ENCODE measurements around the gene STXBP6.

Gene STXBP6

GRCh38 chr14:24915403-24915921 is 134.5 kb downstream of the STXBP6 start:
- DNase-seq (no peak), ATAC-seq (replicated peaks) (no peak)
- peaks cover 42 to 49% of the 10 kb centered on the region in 2 donors for H3K27me3 Mint-ChIP-seq
- no peak overlapping the region for H3K4me3 Mint-ChIP-seq
- H3K27ac Mint-ChIP-seq, result no peak overlapping the region
- H3K4me1 Mint-ChIP-seq (ENCODE audit: low read depth in 2 of 2), result peaks cover 0 to 4% of the 10 kb centered on the region in 2 donors
- no peaks in the 10 kb centered on the region for H3K36me3 Mint-ChIP-seq (ENCODE audit: insufficient read depth)
- no peaks in the 10 kb centered on the region for H3K9me3 Mint-ChIP-seq

- H3K36me3 Mint-ChIP-seq (ENCODE audit: insufficient read depth), result no peaks in the 10 kb centered on the region
- peaks cover 0 to 4% of the 10 kb centered on the region in 2 donors for H3K4me1 Mint-ChIP-seq (ENCODE audit: low read depth in 2 of 2)
- peaks cover 45 to 51% of the 10 kb centered on the region in 2 donors for H3K27me3 Mint-ChIP-seq
- H3K9me3 Mint-ChIP-seq, result no peaks in the 10 kb centered on the region
- no peak for ATAC-seq (replicated peaks)
- no peak overlapping the region for H3K4me3 Mint-ChIP-seq
- H3K27ac Mint-ChIP-seq, result no peak overlapping the region
- DNase-seq, result no peak
These were observed 136.2 kb downstream of the STXBP6 start for GRCh38 chr14:24913746-24914145.

GRCh38 chr14:24913021-24913420 is 136.9 kb downstream of the STXBP6 start:
- no peak for ATAC-seq (replicated peaks)
- Mint-ChIP-seq H3K4me1 (ENCODE audit: low read depth in 2 of 2) (peaks cover 0 to 4% of the 10 kb centered on the region in 2 donors), H3K9me3 (no peaks in the 10 kb centered on the region), H3K27ac (no peak overlapping the region), H3K36me3 (ENCODE audit: insufficient read depth) (no peaks in the 10 kb centered on the region), H3K27me3 (peaks cover 48 to 55% of the 10 kb centered on the region in 2 donors), H3K4me3 (no peak overlapping the region)
- no peak for DNase-seq

- Mint-ChIP-seq H3K27me3 (peaks cover 38 to 48% of the 10 kb centered on the region in 2 donors), H3K9me3 (no peaks in the 10 kb centered on the region), H3K27ac (no peak overlapping the region), H3K4me3 (no peak overlapping the region), H3K36me3 (ENCODE audit: insufficient read depth) (no peaks in the 10 kb centered on the region), H3K4me1 (ENCODE audit: low read depth in 2 of 2) (peaks cover 0 to 4% of the 10 kb centered on the region in 2 donors)
- ATAC-seq (replicated peaks) (no peak), DNase-seq (no peak)
These were observed 138.4 kb downstream of the STXBP6 start for GRCh38 chr14:24911324-24912109.

GRCh38 chr14:24910408-24910986 is 139.4 kb downstream of the STXBP6 start:
- ATAC-seq (replicated peaks), result no peak

GRCh38 chr14:24909523-24910302 is 140.2 kb downstream of the STXBP6 start:
- H3K4me1 Mint-ChIP-seq (ENCODE audit: low read depth in 2 of 2), result peaks cover 0 to 4% of the 10 kb centered on the region in 2 donors
- ATAC-seq (replicated peaks), result no peak
- no peaks in the 10 kb centered on the region for H3K9me3 Mint-ChIP-seq
- no peak overlapping the region for H3K27ac Mint-ChIP-seq
- H3K36me3 Mint-ChIP-seq (ENCODE audit: insufficient read depth), result no peaks in the 10 kb centered on the region
- peaks cover 41 to 46% of the 10 kb centered on the region in 2 donors for H3K27me3 Mint-ChIP-seq
- no peak for DNase-seq
- no peak overlapping the region for H3K4me3 Mint-ChIP-seq

More at GRCh38 chr14:24910408-24910986, 139.4 kb downstream of the STXBP6 start:
- DNase-seq, result no peak
- no peak overlapping the region for H3K4me3 Mint-ChIP-seq
- no peak overlapping the region for H3K27ac Mint-ChIP-seq
- no peaks in the 10 kb centered on the region for H3K36me3 Mint-ChIP-seq (ENCODE audit: insufficient read depth)
- H3K9me3 Mint-ChIP-seq, result no peaks in the 10 kb centered on the region
- H3K4me1 Mint-ChIP-seq (ENCODE audit: low read depth in 2 of 2), result peaks cover 0 to 4% of the 10 kb centered on the region in 2 donors
- H3K27me3 Mint-ChIP-seq, result peaks cover 38 to 44% of the 10 kb centered on the region in 2 donors

GRCh38 chr14:24908592-24909236 is 141.2 kb downstream of the STXBP6 start:
- Mint-ChIP-seq H3K27ac (no peak overlapping the region), H3K4me1 (ENCODE audit: low read depth in 2 of 2) (peaks cover 0 to 4% of the 10 kb centered on the region in 2 donors), H3K27me3 (peaks cover 37 to 40% of the 10 kb centered on the region in 2 donors), H3K4me3 (no peak overlapping the region), H3K36me3 (ENCODE audit: insufficient read depth) (no peaks in the 10 kb centered on the region), H3K9me3 (no peaks in the 10 kb centered on the region)
- ATAC-seq (replicated peaks), result no peak
- DNase-seq, result no peak

- Mint-ChIP-seq H3K4me3 (no peak overlapping the region), H3K4me1 (ENCODE audit: low read depth in 2 of 2) (no peaks in the 10 kb centered on the region), H3K27ac (no peak overlapping the region), H3K9me3 (no peaks in the 10 kb centered on the region), H3K36me3 (ENCODE audit: insufficient read depth) (no peaks in the 10 kb centered on the region), H3K27me3 (peaks cover 33 to 44% of the 10 kb centered on the region in 2 donors)
- DNase-seq (no peak), ATAC-seq (replicated peaks) (no peak)
These were observed 145.4 kb downstream of the STXBP6 start for GRCh38 chr14:24904533-24904932.

GRCh38 chr14:24903337-24903736 is 146.6 kb downstream of the STXBP6 start:
- DNase-seq (no peak), ATAC-seq (replicated peaks) (no peak)
- Mint-ChIP-seq H3K9me3 (no peaks in the 10 kb centered on the region), H3K4me3 (no peak overlapping the region), H3K27me3 (peaks cover 30 to 37% of the 10 kb centered on the region in 2 donors), H3K36me3 (ENCODE audit: insufficient read depth) (no peaks in the 10 kb centered on the region), H3K4me1 (ENCODE audit: low read depth in 2 of 2) (no peaks in the 10 kb centered on the region), H3K27ac (no peak overlapping the region)

- ATAC-seq (replicated peaks) (no peak), DNase-seq (no peak)
- Mint-ChIP-seq H3K4me3 (no peak overlapping the region), H3K36me3 (ENCODE audit: insufficient read depth) (no peaks in the 10 kb centered on the region), H3K9me3 (no peaks in the 10 kb centered on the region), H3K27me3 (peaks cover 33 to 38% of the 10 kb centered on the region in 2 donors), H3K27ac (no peak overlapping the region), H3K4me1 (ENCODE audit: low read depth in 2 of 2) (no peaks in the 10 kb centered on the region)
These were observed 149.5 kb downstream of the STXBP6 start for GRCh38 chr14:24900269-24901100.

GRCh38 chr14:24897793-24898192 is 152.2 kb downstream of the STXBP6 start:
- Mint-ChIP-seq H3K9me3 (no peaks in the 10 kb centered on the region), H3K4me1 (ENCODE audit: low read depth in 2 of 2) (no peaks in the 10 kb centered on the region), H3K27me3 (peaks cover 35% of the 10 kb centered on the region in 2 donors), H3K4me3 (no peak overlapping the region), H3K36me3 (ENCODE audit: insufficient read depth) (no peaks in the 10 kb centered on the region), H3K27ac (no peak overlapping the region)
- ATAC-seq (replicated peaks), result no peak
- DNase-seq, result no peak

- DNase-seq, result no peak
- peaks cover 0 to 3% of the 10 kb centered on the region in 2 donors for H3K9me3 Mint-ChIP-seq
- H3K36me3 Mint-ChIP-seq (ENCODE audit: insufficient read depth), result no peaks in the 10 kb centered on the region
- H3K27ac Mint-ChIP-seq, result no peak overlapping the region
- no peak overlapping the region for H3K4me3 Mint-ChIP-seq
- peaks cover 33% of the 10 kb centered on the region in 2 donors for H3K27me3 Mint-ChIP-seq
- ATAC-seq (replicated peaks), result no peak
- H3K4me1 Mint-ChIP-seq (ENCODE audit: low read depth in 2 of 2), result no peaks in the 10 kb centered on the region
These were observed 154.3 kb downstream of the STXBP6 start for GRCh38 chr14:24895622-24896021.
